Testis (tissue), 2 donors: ENCODE data around the gene CATSPERD.

ENCODE experiments used
- POLR2A ChIP-seq: fragments of 450-650 bp; IDR thresholded peaks from one replicate; pipeline ENCODE4 v1.6.1; 2017; ENCODE audit warnings: antibody characterized with exemption, mild to moderate bottlenecking, moderate library complexity
- TF ChIP-seq, protein P1 (sequence below), 3 experiments: fragments of 450-650 bp in 2 of 3; fragments of 200-600 bp in 1 of 3; sonication (generic) in 1 of 3; IDR thresholded peaks; one replicate each; pipeline ENCODE4 v1.5.1; 2016 to 2019; ENCODE audit warnings: antibody characterized with exemption in 3 of 3, mild to moderate bottlenecking in 2 of 3, moderate library complexity in 1 of 3

DNA sequence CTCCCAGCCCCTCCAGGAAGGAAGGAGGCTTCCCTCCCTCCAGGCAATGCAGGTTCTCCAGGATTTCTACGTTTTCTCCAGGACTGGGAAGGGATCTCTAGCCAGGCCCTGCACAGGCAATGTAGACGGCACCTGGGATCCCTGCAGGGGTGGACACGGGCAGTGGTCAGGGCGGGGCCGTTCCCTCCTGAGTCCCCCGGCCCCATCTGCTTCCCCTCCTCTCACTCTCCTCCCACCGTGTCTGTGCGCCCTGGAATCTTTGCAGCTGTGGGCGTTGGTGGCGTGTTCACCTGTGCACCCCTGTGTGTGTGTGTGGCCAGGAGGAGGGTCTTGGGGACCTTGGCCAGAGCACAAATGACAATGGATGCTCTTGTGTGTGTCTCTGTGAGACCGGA is 94.4 kb downstream of the CATSPERD start:
- TF ChIP-seq, protein P1, sequence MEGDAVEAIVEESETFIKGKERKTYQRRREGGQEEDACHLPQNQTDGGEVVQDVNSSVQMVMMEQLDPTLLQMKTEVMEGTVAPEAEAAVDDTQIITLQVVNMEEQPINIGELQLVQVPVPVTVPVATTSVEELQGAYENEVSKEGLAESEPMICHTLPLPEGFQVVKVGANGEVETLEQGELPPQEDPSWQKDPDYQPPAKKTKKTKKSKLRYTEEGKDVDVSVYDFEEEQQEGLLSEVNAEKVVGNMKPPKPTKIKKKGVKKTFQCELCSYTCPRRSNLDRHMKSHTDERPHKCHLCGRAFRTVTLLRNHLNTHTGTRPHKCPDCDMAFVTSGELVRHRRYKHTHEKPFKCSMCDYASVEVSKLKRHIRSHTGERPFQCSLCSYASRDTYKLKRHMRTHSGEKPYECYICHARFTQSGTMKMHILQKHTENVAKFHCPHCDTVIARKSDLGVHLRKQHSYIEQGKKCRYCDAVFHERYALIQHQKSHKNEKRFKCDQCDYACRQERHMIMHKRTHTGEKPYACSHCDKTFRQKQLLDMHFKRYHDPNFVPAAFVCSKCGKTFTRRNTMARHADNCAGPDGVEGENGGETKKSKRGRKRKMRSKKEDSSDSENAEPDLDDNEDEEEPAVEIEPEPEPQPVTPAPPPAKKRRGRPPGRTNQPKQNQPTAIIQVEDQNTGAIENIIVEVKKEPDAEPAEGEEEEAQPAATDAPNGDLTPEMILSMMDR (IDR thresholded peaks at IDR 0.05): no peak
- TF ChIP-seq POLR2A: no peak
